HFFc6 (cell line): ENCODE results near the gene PAN3. TPM values are rescaled to one million over a fixed set of nuclear protein-coding genes. Genes with fewer than 3 reads are reported as not detected.

Source experiments
- DNase-seq: peaks from one replicate; pipeline ENCODE4 v3.0.0-alpha.2; 2018
- H3K27ac Mint-ChIP-seq: 2 replicates; pipeline ENCODE4 v1.8.0; 2020; ENCODE audit warnings: mild to moderate bottlenecking, mixed read lengths
- H3K27me3 Mint-ChIP-seq: 2 replicates; pipeline ENCODE4 v1.8.0; 2021; ENCODE audit warnings: mild to moderate bottlenecking, moderate library complexity, mixed read lengths; ENCODE audit not compliant: insufficient read depth
- H3K36me3 Mint-ChIP-seq: 2 replicates; pipeline ENCODE4 v1.8.0; 2021; ENCODE audit warnings: low read depth, mixed read lengths
- H3K4me1 Mint-ChIP-seq: 2 replicates; pipeline ENCODE4 v1.8.0; 2020; ENCODE audit warnings: low read depth, mixed read lengths
- H3K4me3 Mint-ChIP-seq: 2 replicates; pipeline ENCODE4 v1.8.0; 2020; ENCODE audit warnings: mild to moderate bottlenecking, moderate library complexity, mixed read lengths
- H3K9me3 Mint-ChIP-seq: 2 replicates; pipeline ENCODE4 v1.8.0; 2020; ENCODE audit warnings: mild to moderate bottlenecking, mixed read lengths
- total RNA-seq, 6 experiments: library from RNA; stranded (reverse); fragmentation: NEBNext Ultra II Directional; extraction: Animal tissue kit (Norgen Biotek cat#: 25700); gene quantifications; 2 replicates in 1 of 6; 3 replicates in 5 of 6; pipeline ENCODE4 v1.2.3, GENCODE V29; 2021
- TF ChIP-seq, protein P1 (sequence below): fragments of 200-600 bp; sonication (generic); IDR thresholded peaks from 2 replicates; pipeline ENCODE4 v1.5.0; 2021; ENCODE audit warnings: antibody characterized with exemption, mild to moderate bottlenecking

Gene PAN3
- total RNA-seq, 6 experiments from 2014 or later = 16.9 to 20.2 (median 18.0) TPM

- DNase-seq = no peak
- Mint-ChIP-seq H3K27ac (peak overlapping the region; percentile 57), H3K36me3 (peaks cover 10% of the 10 kb centered on the region), H3K4me1 (peaks cover 97% of the 10 kb centered on the region), H3K4me3 (no peak overlapping the region), H3K9me3 (no peaks in the 10 kb centered on the region), H3K27me3 (no peaks in the 10 kb centered on the region; the same call in 1 of the 2 replicates)
- TF ChIP-seq, protein P1, sequence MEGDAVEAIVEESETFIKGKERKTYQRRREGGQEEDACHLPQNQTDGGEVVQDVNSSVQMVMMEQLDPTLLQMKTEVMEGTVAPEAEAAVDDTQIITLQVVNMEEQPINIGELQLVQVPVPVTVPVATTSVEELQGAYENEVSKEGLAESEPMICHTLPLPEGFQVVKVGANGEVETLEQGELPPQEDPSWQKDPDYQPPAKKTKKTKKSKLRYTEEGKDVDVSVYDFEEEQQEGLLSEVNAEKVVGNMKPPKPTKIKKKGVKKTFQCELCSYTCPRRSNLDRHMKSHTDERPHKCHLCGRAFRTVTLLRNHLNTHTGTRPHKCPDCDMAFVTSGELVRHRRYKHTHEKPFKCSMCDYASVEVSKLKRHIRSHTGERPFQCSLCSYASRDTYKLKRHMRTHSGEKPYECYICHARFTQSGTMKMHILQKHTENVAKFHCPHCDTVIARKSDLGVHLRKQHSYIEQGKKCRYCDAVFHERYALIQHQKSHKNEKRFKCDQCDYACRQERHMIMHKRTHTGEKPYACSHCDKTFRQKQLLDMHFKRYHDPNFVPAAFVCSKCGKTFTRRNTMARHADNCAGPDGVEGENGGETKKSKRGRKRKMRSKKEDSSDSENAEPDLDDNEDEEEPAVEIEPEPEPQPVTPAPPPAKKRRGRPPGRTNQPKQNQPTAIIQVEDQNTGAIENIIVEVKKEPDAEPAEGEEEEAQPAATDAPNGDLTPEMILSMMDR = no peak
These were observed 187.7 kb downstream of the PAN3 start for GRCh38 chr13:28326056-28326455.

- Mint-ChIP-seq H3K36me3 (peaks cover 5% of the 10 kb centered on the region), H3K4me3 (no peak overlapping the region), H3K27ac (peak overlapping the region; percentile 59), H3K9me3 (no peaks in the 10 kb centered on the region), H3K4me1 (peaks cover 83% of the 10 kb centered on the region), H3K27me3 (no peaks in the 10 kb centered on the region; the same call in 1 of the 2 replicates)
- DNase-seq = no peak
- TF ChIP-seq, protein P1 = no peak
These were observed 189.3 kb downstream of the PAN3 start for GRCh38 chr13:28327373-28328270.

DNA sequence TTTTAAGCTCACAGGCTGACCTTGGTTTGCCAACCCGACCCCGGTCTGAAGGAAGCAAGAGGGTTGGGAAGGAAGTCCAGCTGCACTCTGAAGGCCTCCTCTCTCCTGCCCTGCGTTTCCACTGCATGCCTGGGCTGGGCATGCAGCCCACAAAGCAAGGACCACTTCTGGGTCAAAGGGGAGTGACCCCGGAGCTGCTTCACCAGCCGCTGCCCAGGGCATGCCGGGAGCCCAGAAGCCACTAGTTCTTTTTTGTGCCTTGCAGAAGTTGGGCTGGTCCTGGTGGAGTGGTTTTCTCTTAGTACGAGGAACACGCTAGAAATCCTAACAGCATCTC is 189.9 kb downstream of the PAN3 start:
- Mint-ChIP-seq H3K4me3 (no peak overlapping the region), H3K27me3 (no peaks in the 10 kb centered on the region; the same call in 1 of the 2 replicates), H3K4me1 (peaks cover 77% of the 10 kb centered on the region), H3K36me3 (peaks cover 5% of the 10 kb centered on the region), H3K27ac (no peak overlapping the region; the same call in 1 of the 2 replicates), H3K9me3 (no peaks in the 10 kb centered on the region)
- TF ChIP-seq, protein P1 = no peak
- DNase-seq = no peak

- TF ChIP-seq, protein P1 = no peak
- Mint-ChIP-seq H3K9me3 (no peaks in the 10 kb centered on the region), H3K27ac (peak overlapping the region; percentile 93), H3K4me1 (peaks cover 64% of the 10 kb centered on the region), H3K36me3 (peaks cover 14% of the 10 kb centered on the region), H3K27me3 (no peaks in the 10 kb centered on the region; the same call in 1 of the 2 replicates), H3K4me3 (peak overlapping the region; percentile 56)
- peak; percentile 95 for DNase-seq
These were observed 191.2 kb downstream of the PAN3 start for GRCh38 chr13:28329395-28330158.

- no peak overlapping the region for H3K4me3 Mint-ChIP-seq
- no peak overlapping the region for H3K27ac Mint-ChIP-seq
- no peaks in the 10 kb centered on the region; the same call in 1 of the 2 replicates for H3K27me3 Mint-ChIP-seq
- H3K9me3 Mint-ChIP-seq = no peaks in the 10 kb centered on the region
- DNase-seq = no peak
- TF ChIP-seq, protein P1 = no peak
- H3K4me1 Mint-ChIP-seq = peaks cover 57% of the 10 kb centered on the region
- H3K36me3 Mint-ChIP-seq = peaks cover 22% of the 10 kb centered on the region
These were observed 195.0 kb downstream of the PAN3 start for GRCh38 chr13:28333204-28333881.
